ENCODE measurements around the gene DIAPH3. TPM values are rescaled to one million over a fixed set of nuclear protein-coding genes. Genes with fewer than 3 reads are reported as not detected.

DIAPH3 gene
- polyA plus RNA-seq, 4 donors, result 10.3 to 14.3 (median 11.8) TPM

- DNase-seq (ENCODE audit: low read depth in 4 of 4, low spot score in 2 of 4), result no peak
Measured at GRCh38 chr13:59806801-59807200, 356.9 kb downstream of the DIAPH3 start.

DNA sequence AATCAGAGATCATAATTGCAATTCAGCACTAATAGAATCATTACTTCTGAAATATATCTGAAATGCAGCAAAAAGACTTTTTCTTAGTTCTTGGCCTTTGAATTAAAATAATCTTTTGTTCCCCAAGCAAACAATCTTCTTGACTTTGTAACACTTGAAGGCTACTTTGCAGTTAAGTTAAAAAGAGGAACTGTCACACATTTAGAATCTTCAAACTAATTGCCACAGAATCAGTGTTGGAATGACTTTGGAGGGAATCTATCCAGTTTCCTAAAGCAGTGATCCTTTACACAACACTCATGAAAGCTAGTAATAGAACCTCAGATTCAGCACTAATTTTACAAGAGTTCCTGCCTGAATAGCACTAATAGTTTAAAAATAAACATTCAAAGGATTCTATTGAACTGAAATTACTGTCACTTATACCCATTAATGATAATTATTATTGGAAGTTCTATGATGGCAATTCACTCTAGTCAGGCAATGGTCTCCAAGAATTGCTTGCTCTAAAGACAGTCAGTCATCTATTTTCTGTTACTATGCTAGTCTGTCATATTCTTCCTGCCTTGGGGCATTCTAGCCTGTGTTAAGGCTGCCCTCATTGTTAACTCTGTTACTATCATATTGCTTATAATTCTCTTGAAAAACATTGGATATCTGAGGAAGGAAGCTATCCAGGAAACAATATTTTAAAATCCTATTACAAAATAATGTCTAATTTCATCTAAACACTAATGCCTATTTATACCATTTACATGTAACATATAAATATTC lies 362.4 kb downstream of the DIAPH3 start:
- no peak for DNase-seq (ENCODE audit: low read depth in 4 of 4, low spot score in 2 of 4)

- no peak for DNase-seq (ENCODE audit: low read depth in 4 of 4, low spot score in 2 of 4)
Measured at GRCh38 chr13:59793107-59793506, 370.6 kb downstream of the DIAPH3 start.

DNA sequence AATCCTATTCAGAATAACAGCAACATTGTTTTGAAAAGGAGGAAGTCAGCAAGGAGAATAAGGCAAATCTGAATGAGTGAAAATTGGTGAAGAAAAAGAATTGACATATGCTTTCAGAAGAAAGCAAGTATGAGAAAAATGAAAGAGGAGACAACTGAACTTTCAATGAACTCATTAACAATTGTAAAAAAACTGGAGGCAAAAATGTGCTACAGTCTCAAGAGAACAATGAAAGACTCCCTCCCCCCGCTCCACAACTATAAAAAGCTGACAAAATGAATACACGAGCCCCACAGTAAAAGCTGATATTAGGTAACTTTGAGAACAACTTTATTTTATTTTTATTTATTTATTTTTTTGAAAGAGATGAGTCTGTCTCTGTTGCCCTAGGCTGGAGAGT lies 373.1 kb downstream of the DIAPH3 start:
- peak in 1 of 4 donors; percentile 27 for DNase-seq (ENCODE audit: low read depth in 4 of 4, low spot score in 2 of 4)

GRCh38 chr13:59789558-59789957 lies 374.2 kb downstream of the DIAPH3 start:
- no peak for DNase-seq (ENCODE audit: low read depth in 4 of 4, low spot score in 2 of 4)

DNA sequence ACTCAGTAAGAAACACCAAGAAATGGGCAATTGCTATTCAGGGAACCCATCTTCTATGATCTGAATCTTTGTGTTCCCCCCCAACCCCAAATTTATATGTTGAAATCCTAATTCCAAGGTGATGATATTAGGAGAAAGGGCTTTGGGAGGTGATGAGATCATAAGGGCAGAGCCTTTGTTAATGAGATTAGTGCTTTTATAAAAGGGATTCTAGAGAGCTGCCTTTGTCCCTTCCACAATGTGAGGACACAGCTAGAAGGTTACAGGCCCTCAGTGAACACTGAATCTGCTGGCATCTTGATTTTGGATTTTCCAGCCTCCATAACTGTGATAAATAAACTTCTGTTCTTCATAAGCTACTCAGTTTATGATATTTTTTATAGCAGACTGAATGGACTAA lies 376.0 kb downstream of the DIAPH3 start:
- no peak for DNase-seq (ENCODE audit: low read depth in 4 of 4, low spot score in 2 of 4)

GRCh38 chr13:59782696-59783095 lies 381.0 kb downstream of the DIAPH3 start:
- DNase-seq (ENCODE audit: low read depth in 4 of 4, low spot score in 2 of 4), result no peak

GRCh38 chr13:59780058-59780457 lies 383.7 kb downstream of the DIAPH3 start:
- no peak for DNase-seq (ENCODE audit: low read depth in 4 of 4, low spot score in 2 of 4)

DNA sequence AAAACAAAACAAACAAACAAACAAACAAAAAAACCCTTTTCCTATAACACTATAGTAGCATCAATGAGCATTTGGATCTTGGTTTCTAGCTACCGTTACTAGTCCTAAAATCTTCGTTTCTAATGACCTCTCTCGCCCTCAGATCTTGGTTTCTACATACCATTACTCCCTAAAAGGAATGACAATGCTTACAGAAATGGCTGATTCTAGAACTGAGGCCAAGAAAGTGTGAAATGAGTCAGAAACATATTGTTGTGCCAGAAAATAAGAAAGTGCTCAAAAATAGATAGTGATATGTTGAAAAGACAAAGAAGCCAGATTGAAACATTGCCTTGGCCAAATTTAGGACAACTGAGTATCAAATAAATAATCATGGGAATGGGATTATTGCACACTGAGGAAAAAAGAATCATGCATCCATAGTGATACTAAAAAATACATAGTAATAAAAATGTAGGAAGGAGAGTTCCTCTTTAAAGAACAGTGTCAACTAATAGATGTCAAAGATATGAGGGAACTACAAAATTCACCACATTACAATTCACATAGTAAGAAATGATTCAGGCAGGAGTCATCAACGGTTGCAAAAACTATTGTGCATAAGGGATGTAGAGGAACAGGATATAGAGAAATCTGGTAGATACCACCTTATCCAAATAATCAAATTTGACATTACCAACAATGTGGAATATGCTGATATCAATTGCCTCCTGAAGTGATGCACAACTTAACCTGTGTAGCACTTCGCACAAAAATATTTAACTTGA lies 386.6 kb downstream of the DIAPH3 start:
- no peak for DNase-seq (ENCODE audit: low read depth in 4 of 4, low spot score in 2 of 4)

- no peak for DNase-seq (ENCODE audit: low read depth in 4 of 4, low spot score in 2 of 4)
Measured at GRCh38 chr13:59774491-59774971, 389.2 kb downstream of the DIAPH3 start.

- no peak for DNase-seq (ENCODE audit: low read depth in 4 of 4, low spot score in 2 of 4)
Measured at GRCh38 chr13:59771272-59771671, 392.5 kb downstream of the DIAPH3 start.

DNA sequence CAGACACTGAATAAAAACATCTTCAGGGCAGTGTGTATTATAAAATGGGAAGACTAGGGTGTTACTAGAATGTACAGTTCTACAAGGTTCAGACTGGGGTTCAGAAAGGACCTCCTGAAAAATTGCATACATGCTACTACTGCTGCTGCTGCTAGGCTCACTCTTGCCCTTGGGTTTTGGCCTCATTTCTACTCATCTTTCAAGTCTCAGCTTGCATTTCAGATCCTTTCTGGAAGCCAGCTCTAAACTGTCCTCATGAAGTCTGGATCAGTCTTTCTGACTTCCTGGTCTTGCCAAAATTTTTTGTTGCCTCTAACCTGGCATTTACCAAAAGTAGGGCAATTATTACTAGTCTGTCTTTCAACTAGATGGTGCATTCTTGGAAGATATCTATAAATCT lies 393.3 kb downstream of the DIAPH3 start:
- no peak for DNase-seq (ENCODE audit: low read depth in 4 of 4, low spot score in 2 of 4)

GRCh38 chr13:59766236-59766635 lies 397.5 kb downstream of the DIAPH3 start:
- no peak for DNase-seq (ENCODE audit: low read depth in 4 of 4, low spot score in 2 of 4)

DNA sequence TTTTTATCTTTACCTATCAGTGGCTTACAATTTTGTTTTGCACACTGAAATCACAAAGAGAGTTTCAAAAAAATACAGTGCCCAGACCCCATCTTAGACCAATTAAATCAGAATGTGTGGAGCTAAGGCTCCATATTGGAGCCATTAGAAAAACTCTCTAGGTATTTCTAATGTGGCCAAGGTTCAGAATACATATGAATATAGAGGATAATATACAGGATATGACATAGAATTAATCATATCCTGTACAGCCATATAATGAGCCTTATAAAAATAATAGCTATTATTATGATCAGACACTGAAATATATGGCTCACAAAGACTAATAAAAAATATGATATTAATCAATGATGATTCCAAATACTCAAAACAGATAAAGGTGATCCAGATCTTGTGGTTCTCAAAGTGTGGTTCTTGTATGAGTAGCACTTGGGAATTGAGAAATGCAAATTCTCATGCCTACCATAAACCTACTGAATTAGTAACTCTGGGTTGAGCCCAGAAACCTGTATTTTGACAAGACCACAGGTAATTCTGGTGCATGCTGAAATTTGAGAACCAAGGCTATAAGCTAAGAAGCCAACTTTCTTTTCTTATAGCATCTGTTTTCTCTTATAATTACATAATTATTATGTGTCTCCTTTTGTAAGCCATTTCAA lies 408.0 kb downstream of the DIAPH3 start:
- no peak for DNase-seq (ENCODE audit: low read depth in 4 of 4, low spot score in 2 of 4)

- no peak for DNase-seq (ENCODE audit: low read depth in 4 of 4, low spot score in 2 of 4)
Measured at GRCh38 chr13:59754411-59754810, 409.3 kb downstream of the DIAPH3 start.

DNA sequence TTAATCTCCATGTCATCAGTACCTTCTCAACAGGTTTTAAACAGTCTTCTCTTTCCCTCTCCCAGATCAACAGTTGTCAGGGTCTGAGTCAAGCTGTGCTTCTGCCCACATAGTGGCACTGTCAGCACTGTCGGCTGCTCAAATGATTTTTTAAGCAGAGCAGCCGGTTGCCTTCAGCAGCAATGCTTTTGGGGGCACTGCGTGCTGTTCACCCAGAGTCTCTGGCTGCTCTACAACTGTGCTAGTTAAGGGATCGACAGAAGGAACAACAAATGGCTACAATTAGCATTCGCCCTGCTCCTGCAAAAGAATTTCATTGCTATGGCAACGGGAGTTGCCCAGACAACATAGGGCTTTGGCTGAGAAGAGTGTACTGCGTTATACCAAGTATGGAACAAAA lies 412.9 kb downstream of the DIAPH3 start:
- peak in 3 of 4 donors; percentile 9 to 63 (median 29) for DNase-seq (ENCODE audit: low read depth in 4 of 4, low spot score in 2 of 4)

DNA sequence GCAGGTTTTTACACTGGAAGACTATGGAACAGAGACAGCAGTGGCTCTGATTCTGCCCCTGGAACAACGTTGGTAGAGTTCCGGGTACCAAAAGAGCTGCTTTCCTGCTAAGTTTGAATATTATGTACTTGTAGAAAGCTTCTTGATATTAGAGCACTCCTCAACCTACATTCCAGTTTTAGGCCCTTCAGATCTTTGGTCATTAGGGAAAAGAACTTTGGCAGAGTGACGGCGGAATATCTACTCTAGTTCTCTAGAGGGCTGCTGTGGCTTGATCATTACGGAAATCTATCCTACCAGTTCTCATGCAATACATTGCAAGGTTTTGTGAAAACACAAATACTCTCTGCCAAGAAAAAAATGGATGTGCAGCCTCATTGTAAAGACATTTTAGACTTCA lies 415.7 kb downstream of the DIAPH3 start:
- no peak for DNase-seq (ENCODE audit: low read depth in 4 of 4, low spot score in 2 of 4)

DNA sequence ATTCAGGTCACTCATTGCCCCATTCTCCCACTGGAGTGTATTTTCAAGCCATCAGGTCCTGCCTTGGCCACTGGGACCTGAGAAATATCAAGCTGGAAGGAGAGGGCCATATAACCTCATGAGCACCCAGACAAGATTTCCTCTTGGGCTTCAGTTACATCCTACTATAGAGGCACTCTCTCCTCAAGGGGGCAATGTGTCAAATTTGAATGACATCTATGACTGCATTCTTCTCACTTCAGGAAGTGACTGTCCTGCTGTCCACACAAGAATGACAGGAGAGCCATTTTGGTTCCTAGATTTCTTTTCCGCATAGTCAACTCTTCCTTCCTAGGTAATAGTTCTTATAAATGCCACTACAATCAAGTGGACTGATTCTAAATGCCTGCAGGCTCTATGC lies 416.2 kb downstream of the DIAPH3 start:
- DNase-seq (ENCODE audit: low read depth in 4 of 4, low spot score in 2 of 4), result no peak

DNA sequence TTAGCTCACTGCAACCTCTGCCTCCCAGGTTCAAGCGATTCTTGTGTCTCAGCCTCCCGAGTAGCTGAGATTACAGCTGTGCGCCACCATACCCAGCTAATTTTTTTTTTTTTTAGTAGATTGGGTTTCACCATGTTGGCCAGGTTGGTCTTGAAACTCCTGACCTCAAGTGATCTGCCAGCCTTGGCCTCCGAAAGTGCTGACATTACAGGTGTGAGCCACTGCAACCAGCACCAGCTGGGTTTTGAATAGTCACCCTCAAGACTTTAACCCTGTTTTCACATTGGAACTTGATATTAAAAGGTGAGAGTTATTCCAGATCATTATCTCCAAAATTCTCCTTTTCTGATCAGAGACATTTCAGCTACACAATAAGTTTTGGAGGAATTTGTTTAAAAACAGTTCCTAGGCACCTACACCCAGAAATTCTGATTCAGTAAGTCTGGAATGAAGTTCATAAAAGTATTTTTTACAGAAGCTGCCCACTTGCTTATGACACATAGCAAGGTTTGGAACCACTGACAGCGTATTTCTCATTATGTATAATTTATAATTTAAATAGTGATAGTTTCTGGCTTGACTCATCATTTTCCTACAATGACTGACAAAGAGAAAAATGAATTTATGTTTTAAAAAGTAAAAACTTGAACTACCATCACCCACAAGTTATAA lies 417.3 kb downstream of the DIAPH3 start:
- DNase-seq (ENCODE audit: low read depth in 4 of 4, low spot score in 2 of 4), result no peak

GRCh38 chr13:59745392-59745788 lies 418.3 kb downstream of the DIAPH3 start:
- no peak for DNase-seq (ENCODE audit: low read depth in 4 of 4, low spot score in 2 of 4)
